AG09309 (cell line): ENCODE measurements around the gene CD164.

Experiments
- DNase-seq: peaks from one replicate; pipeline ENCODE4 v3.0.0-alpha.2; 2010; ENCODE audit warnings: low read depth
- H3K4me3 ChIP-seq: 2 replicates; pipeline ENCODE4 v1.5.1; 2011; ENCODE audit warnings: mild to moderate bottlenecking, low read depth, low read length, moderate library complexity; ENCODE audit not compliant: control insufficient read depth
- TF ChIP-seq, protein P1 (sequence below): IDR thresholded peaks from 2 replicates; pipeline ENCODE4 v1.5.1; 2011; ENCODE audit warnings: mild to moderate bottlenecking, low read depth, low read length, inconsistent platforms; ENCODE audit not compliant: insufficient read depth, control insufficient read depth; ENCODE audit errors: missing control alignments

The CD164 gene

DNA sequence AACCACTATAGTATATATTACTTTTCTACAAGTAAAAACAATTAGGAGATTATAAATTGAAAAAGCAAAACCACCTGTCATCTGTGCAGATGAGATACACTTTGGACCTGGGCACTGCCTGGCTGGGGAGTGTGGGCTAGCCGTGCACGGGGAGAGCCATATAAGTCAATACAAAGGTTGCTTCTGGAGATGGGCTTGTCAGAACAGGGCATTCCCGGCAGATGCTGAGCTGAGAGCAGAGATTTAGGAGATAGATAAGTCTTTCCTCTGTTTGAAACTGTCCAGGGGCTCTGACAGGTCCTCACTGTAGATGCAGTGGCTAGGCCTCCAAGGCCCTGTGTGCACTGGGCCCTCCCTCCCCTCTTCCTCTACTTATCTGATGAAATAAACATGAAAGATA lies 34.5 kb downstream of the CD164 start:
- TF ChIP-seq, protein P1, sequence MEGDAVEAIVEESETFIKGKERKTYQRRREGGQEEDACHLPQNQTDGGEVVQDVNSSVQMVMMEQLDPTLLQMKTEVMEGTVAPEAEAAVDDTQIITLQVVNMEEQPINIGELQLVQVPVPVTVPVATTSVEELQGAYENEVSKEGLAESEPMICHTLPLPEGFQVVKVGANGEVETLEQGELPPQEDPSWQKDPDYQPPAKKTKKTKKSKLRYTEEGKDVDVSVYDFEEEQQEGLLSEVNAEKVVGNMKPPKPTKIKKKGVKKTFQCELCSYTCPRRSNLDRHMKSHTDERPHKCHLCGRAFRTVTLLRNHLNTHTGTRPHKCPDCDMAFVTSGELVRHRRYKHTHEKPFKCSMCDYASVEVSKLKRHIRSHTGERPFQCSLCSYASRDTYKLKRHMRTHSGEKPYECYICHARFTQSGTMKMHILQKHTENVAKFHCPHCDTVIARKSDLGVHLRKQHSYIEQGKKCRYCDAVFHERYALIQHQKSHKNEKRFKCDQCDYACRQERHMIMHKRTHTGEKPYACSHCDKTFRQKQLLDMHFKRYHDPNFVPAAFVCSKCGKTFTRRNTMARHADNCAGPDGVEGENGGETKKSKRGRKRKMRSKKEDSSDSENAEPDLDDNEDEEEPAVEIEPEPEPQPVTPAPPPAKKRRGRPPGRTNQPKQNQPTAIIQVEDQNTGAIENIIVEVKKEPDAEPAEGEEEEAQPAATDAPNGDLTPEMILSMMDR: no peak
- DNase-seq: no peak
- no peak overlapping the region for H3K4me3 ChIP-seq

DNA sequence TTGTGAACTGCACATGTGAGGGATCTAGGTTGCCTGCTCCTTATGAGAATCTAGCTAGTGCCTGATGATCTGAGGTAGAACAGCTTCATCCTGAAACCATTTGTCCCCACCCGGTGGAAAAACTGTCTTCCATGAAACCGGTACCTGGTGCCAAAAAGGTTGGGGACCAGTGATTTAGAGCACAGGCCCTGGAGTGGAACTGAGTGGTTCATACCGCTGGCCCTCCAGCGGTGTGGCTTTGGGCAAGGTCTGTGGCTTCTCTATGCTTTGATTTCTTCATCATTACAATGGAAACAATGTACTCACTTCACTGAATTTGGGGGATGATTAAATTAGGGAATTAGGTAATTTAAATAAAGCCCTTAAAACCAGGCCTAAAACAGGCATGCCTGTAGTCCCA lies 36.3 kb downstream of the CD164 start:
- TF ChIP-seq, protein P1: no peak
- H3K4me3 ChIP-seq: no peak overlapping the region
- DNase-seq: no peak

DNA sequence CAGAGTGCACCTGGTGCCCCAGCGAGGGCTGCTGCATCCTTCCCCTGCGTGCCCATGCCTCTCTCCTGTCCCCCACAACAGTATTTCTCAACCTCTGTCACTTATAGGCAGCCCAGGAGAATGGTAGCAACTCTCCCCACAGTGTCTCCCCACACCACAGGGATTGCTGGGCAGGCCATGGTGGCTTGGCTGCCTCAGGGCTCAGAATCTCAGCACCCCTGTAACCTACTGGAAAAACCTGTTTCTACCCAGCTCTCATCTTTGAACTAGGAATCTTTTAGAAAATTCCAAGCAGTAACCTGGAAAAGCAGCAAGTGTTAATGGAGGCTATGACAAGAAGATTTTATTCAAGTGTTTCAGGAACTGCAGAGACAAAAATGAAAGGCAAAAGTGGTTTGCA lies 38.0 kb downstream of the CD164 start:
- TF ChIP-seq, protein P1: no peak
- no peak for DNase-seq
- no peak overlapping the region for H3K4me3 ChIP-seq

DNA sequence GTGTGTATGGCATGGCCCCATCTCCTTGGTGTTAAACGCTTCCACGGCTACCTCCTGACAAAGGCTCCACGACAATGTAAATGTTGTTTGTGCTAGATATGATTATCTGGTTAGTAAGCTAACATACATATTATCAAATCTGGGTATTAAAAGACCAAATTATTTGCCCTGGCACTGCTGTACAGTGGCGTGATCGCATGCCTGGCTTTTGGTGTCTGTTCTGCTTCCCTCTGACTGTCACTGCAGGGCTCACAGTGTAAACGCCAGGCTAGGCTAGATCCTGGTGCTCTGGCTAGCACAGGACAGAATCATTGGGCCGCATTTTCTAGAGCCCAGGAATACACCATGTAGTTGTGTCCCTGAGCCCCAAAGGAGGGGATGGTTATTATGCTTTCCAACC lies 38.7 kb downstream of the CD164 start:
- H3K4me3 ChIP-seq: no peak overlapping the region
- no peak for DNase-seq
- TF ChIP-seq, protein P1: no peak

DNA sequence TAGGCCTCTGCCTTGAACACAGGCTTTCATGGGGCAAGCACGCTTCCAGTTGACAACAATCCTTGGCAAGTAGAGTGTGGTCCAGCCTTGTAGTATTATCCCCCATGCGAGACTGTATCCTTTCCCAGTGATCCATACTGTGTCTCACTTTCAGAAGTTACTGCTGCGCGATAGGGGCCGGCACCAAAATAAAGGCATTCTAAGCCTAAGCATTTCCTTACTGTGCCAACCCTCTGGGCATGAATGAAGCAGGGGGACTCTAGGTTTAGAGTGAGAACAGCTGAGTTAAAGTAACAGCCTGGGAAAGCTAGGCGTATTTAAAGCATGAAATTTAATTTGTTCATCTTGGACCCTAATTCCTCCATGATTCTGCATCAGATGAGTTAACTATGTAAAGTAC lies 39.4 kb downstream of the CD164 start:
- no peak overlapping the region for H3K4me3 ChIP-seq
- TF ChIP-seq, protein P1: no peak
- DNase-seq: no peak

DNA sequence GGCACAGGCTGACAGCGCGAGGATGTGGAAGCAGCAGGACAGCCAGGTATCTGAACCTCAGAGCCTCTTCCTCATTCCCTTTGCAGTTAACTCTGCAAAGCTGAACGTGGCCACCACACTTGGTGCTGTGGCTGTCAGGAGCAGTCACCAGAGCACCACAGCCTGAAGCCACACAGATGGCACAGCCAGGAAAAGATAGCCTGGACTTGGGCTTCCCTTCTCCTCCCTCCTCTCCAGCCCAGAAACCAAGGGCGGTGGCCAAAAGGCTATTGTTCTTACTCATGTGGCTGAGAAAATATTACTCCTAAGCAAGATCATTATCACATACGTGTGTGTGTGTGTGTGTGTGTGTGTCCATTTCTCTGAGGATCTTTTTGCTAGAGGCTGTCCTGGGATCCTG lies 39.8 kb downstream of the CD164 start:
- no peak overlapping the region for H3K4me3 ChIP-seq
- no peak for DNase-seq
- TF ChIP-seq, protein P1: no peak

DNA sequence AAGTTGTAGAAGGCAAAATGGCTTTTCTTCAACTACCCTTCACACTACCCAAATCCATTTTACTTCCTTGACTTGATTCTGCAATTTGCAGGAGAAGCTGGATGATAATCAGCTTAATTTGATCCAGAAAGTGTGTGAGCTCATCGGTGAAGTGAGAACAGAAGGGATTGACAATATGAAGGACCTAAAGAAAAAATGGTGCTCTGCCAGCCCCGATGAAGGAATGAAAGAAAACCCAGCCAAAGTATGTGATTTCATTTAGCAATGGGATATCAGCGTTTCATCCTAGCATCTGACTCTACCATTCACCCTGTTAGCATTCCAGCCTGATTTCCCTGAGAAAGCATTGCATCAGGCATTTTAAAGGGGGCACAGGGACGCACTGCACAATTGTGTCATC lies 41.5 kb downstream of the CD164 start:
- DNase-seq: no peak
- no peak overlapping the region for H3K4me3 ChIP-seq
- TF ChIP-seq, protein P1: no peak
